GM12878 (cell line): ENCODE data around the gene TMEM121B. TPM values are rescaled to one million over a fixed set of nuclear protein-coding genes. Genes with fewer than 3 reads are reported as not detected.
A peak's percentile ranks its signal among the peaks of the same experiment; 100 is the strongest.

Experiments used
- ATAC-seq: fragments of 200-7000 bp; cut with Tn5 transposase; 3 replicates; pipeline ENCODE4 v1.9.1; 2020; ENCODE audit warnings: mild to moderate bottlenecking, moderate library complexity
- BruUV-seq: library from RNA; stranded (reverse); fragments of 400-500 nt; replicated peaks from 2 replicates; lab custom pipeline; 2021; lab: Mats Ljungman, UMichigan
- CTCF ChIA-PET: fragments of 300-600 bp; sonication (Branson Sonifier 250); formaldehyde crosslinking; extraction: SDS; loops from one replicate; lab custom pipeline; 2021; ENCODE audit warnings: inconsistent platforms; lab: Yijun Ruan, JAX
- POLR2A ChIA-PET: fragments of 350-600 bp; formaldehyde crosslinking; extraction: SDS; loops from one replicate; lab custom pipeline; 2021; ENCODE audit warnings: inconsistent platforms; lab: Charles Lee
- RAD21 ChIA-PET: fragments of 300-600 bp; sonication (Branson Sonifier 250); formaldehyde crosslinking; loops from one replicate; lab custom pipeline; 2023; ENCODE audit warnings: antibody characterized with exemption; ENCODE audit not compliant: unreplicated experiment; lab: Charles Lee
- SMC1A ChIA-PET: fragments of 300-600 bp; sonication (Branson Sonifier 250); formaldehyde crosslinking; loops from one replicate; lab custom pipeline; 2023; ENCODE audit not compliant: unreplicated experiment, uncharacterized antibody; lab: Charles Lee
- DNase-seq: peaks from one replicate; pipeline ENCODE4 v3.0.0-alpha.2; 2011; ENCODE audit warnings: low read depth, low spot score
- FAIRE-seq: peaks from 3 replicates; lab custom pipeline; 2011; peaks lifted over from hg19 to GRCh38; lab: Jason Lieb, UNC
- H2AFZ ChIP-seq: 2 replicates; pipeline ENCODE4 v1.6.0; 2011; ENCODE audit warnings: low read depth, low read length, control low read depth; ENCODE audit not compliant: control insufficient read depth
- H3K27ac ChIP-seq: 2 replicates; pipeline ENCODE4 v1.5.1; 2011; ENCODE audit warnings: control low read depth; ENCODE audit not compliant: control insufficient read depth, insufficient read depth
- H3K27me3 ChIP-seq, 2 experiments: replicated peaks in 1 of 2; 2 replicates each; pipeline versions ENCODE4 v1.6.0 to v1.6.1; 2011; ENCODE audit warnings: low read length in 1 of 2; ENCODE audit not compliant: control insufficient read depth in 2 of 2, insufficient read depth in 2 of 2
- H3K36me3 ChIP-seq, 2 experiments: 2 replicates each; pipeline ENCODE4 v1.5.1; 2011; ENCODE audit warnings: low read length in 1 of 2; ENCODE audit not compliant: control insufficient read depth in 2 of 2, insufficient read depth in 2 of 2
- H3K4me1 ChIP-seq: 2 replicates; pipeline ENCODE4 v1.6.1; 2011; ENCODE audit warnings: mild to moderate bottlenecking, low read length, moderate library complexity, mixed read lengths; ENCODE audit not compliant: control insufficient read depth, insufficient read depth
- H3K4me2 ChIP-seq: 2 replicates; pipeline ENCODE4 v1.6.0; 2011; ENCODE audit warnings: control low read depth; ENCODE audit not compliant: control insufficient read depth, insufficient read depth
- H3K4me3 ChIP-seq: fragments of 200-600 bp; sonication (generic); 2 replicates; pipeline ENCODE4 v1.5.1; 2016
- H3K79me2 ChIP-seq: 2 replicates; pipeline ENCODE4 v1.6.0; 2011; ENCODE audit warnings: low read length; ENCODE audit not compliant: control insufficient read depth, insufficient read depth
- H3K9ac ChIP-seq: 2 replicates; pipeline ENCODE4 v1.8.0; 2011; ENCODE audit warnings: low read length, control low read depth, mixed read lengths; ENCODE audit not compliant: control insufficient read depth, insufficient read depth
- H3K9me3 ChIP-seq: replicated peaks from 3 replicates; pipeline ENCODE4 v1.5.1; 2011; ENCODE audit warnings: mild to moderate bottlenecking, low read length; ENCODE audit not compliant: control insufficient read depth, insufficient read depth
- H4K20me1 ChIP-seq: 2 replicates; pipeline ENCODE4 v1.6.0; 2011; ENCODE audit not compliant: control insufficient read depth, insufficient read depth
- BHLHE40 ChIP-seq, 2 experiments: fragments of 450-650 bp in 1 of 2; IDR thresholded peaks; 2 replicates each; pipeline ENCODE4 v1.6.1; 2011 to 2017; ENCODE audit warnings: low read depth in 2 of 2, borderline replicate concordance in 1 of 2, improper control_type of control experiment in 1 of 2, low read length in 1 of 2, mild to moderate bottlenecking in 1 of 2
- CEBPB ChIP-seq, 2 experiments: fragments of 150-350 bp in 1 of 2; IDR thresholded peaks; 2 replicates each; pipeline ENCODE4 v1.6.1; 2012 to 2014; ENCODE audit warnings: low read depth in 2 of 2, low read length in 2 of 2, borderline replicate concordance in 1 of 2, inconsistent platforms in 1 of 2
- EZH2 ChIP-seq: IDR thresholded peaks from 2 replicates; pipeline ENCODE4 v1.6.1; 2012; ENCODE audit warnings: low read depth, mild to moderate bottlenecking, control low read depth, inconsistent platforms, low read length, borderline replicate concordance; ENCODE audit not compliant: control insufficient read depth
- FOXK2 ChIP-seq: fragments of 450-650 bp; IDR thresholded peaks from 2 replicates; pipeline ENCODE4 v1.6.1; 2017; ENCODE audit warnings: mild to moderate bottlenecking, moderate library complexity
- IRF4 ChIP-seq: IDR thresholded peaks from 2 replicates; pipeline ENCODE4 v1.6.1; 2011; ENCODE audit warnings: low read depth, low read length
- LARP7 ChIP-seq: fragments of 450-650 bp; IDR thresholded peaks from 2 replicates; pipeline ENCODE4 v1.6.1; 2017; ENCODE audit warnings: mild to moderate bottlenecking
- MTA3 ChIP-seq: IDR thresholded peaks from 2 replicates; pipeline ENCODE4 v1.6.1; 2012; ENCODE audit warnings: low read length, inconsistent platforms, borderline replicate concordance
- NFYA ChIP-seq: IDR thresholded peaks from 2 replicates; pipeline ENCODE4 v1.6.1; 2011; ENCODE audit warnings: low read depth, mild to moderate bottlenecking, low read length, improper control_type of control experiment, borderline replicate concordance
- POLR2AphosphoS5 ChIP-seq: IDR thresholded peaks from 2 replicates; pipeline ENCODE4 v1.6.1; 2011; ENCODE audit warnings: mild to moderate bottlenecking, low read length, inconsistent platforms
- TCF12 ChIP-seq: IDR thresholded peaks from 2 replicates; pipeline ENCODE4 v1.6.1; 2011; ENCODE audit warnings: low read depth, mild to moderate bottlenecking, low read length
- YY1 ChIP-seq: IDR thresholded peaks from 2 replicates; pipeline ENCODE4 v1.6.1; 2011; ENCODE audit warnings: low read depth, mild to moderate bottlenecking, low read length
- WGBS: methylation state at CpG from one replicate; pipeline ENCODE4 v1.1.6; 2016; ENCODE audit warnings: low lambda C conversion rate; ENCODE audit not compliant: insufficient replicate concordance, insufficient coverage; ENCODE audit errors: missing lambda C conversion rate; 5-methylcytosine and 5-hydroxymethylcytosine counted together
- in situ Hi-C: fragments of 300-500 bp; cut with MboI; formaldehyde crosslinking; loops from 9 replicates; pipeline ENCODE4 v1.14.3; 2018; ENCODE audit warnings: mixed read lengths
- intact Hi-C: fragments of 100-400 bp; cut with micrococcal nuclease; formaldehyde crosslinking; loops from one replicate; pipeline ENCODE4 v1.14.2; 2022; ENCODE audit not compliant: unreplicated experiment
- polyA plus RNA-seq, 11 experiments: library from polyadenylated mRNA; depleted of rRNA in 4 of 11; unstranded in 6 of 11; stranded (reverse) in 5 of 11; fragments of >200 nt; fragmentation: Nextera tagmentation in 4 of 11; fragmentation: Illumina TruSeq in 1 of 11; extraction: Ambion mirVana in 4 of 11; extraction: Trizol in 1 of 11; gene quantifications; 1 replicate in 1 of 11; 2 replicates in 10 of 11; pipeline versions ENCODE4 v1.2.1 to v1.2.3, GENCODE V29; 2011 to 2016; ENCODE audit warnings: inconsistent platforms in 2 of 11, missing spikeins in 2 of 11, low read depth in 1 of 11
- total RNA-seq, 4 experiments: library from RNA; depleted of rRNA in 3 of 4; stranded (reverse); fragments of >200 nt in 3 of 4; fragmentation: Illumina TruSeq in 1 of 4; extraction: Trizol in 1 of 4; gene quantifications; 2 replicates each; pipeline versions ENCODE4 v1.2.1 to v1.2.3, GENCODE V29; 2013 to 2021

TMEM121B gene
- total and polyA plus RNA-seq, 10 of the 15 experiments (the other 5 are each of a cell fraction or from before 2014, with no cell fraction given): 0.02 to 0.10 (median 0.06) TPM; not detected in 5

- TF ChIP-seq MTA3: 0 out of 2 replicates have a peak, but pooled peaks have one; percentile 38
- TF ChIP-seq IRF4: 0 out of 2 replicates have a peak, but pooled peaks have one; percentile 24
- TF ChIP-seq FOXK2: no peak
- TF ChIP-seq TCF12: peak; percentile 85
- 0 out of 4 replicates have a peak, but pooled peaks have one; percentile 5 to 39 for TF ChIP-seq BHLHE40 (IDR thresholded peaks at IDR 0.05; ENCODE audit: borderline replicate concordance in 1 of 2, low read depth in 2 of 2, low read length in 1 of 2)
- no peak for TF ChIP-seq NFYA
- TF ChIP-seq EZH2: no peak
- TF ChIP-seq YY1: no peak
Observed at GRCh38 chr22:17087498-17088131, 33.5 kb downstream of the TMEM121B start (continued).

GRCh38 chr22:17086788-17087497 is 34.2 kb downstream of the TMEM121B start:
- RAD21 ChIA-PET: no interaction called here
- peak; percentile 90 for FAIRE-seq
- Histone ChIP-seq H4K20me1 (no peaks in the 10 kb centered on the region), H3K27me3 (no peaks in the 10 kb centered on the region), H3K36me3 (no peaks in the 10 kb centered on the region), H3K4me1 (peaks cover 19% of the 10 kb centered on the region), H3K4me3 (peak overlapping the region; percentile 84; the same call in 1 of the 2 replicates), H3K9me3 (no peaks in the 10 kb centered on the region), H3K9ac (no peak overlapping the region; the same call in 1 of the 2 replicates), H3K27ac (0 out of 2 replicates have a peak overlapping the region, but pooled peaks have one; percentile 31), H2AFZ (no peak overlapping the region), H3K4me2 (peak overlapping the region; percentile 70), H3K79me2 (peaks cover 10% of the 10 kb centered on the region)
- ATAC-seq: no peak
- TF ChIP-seq CEBPB (IDR thresholded peaks at IDR 0.05; ENCODE audit: borderline replicate concordance in 1 of 2, low read depth in 2 of 2, low read length in 2 of 2): no peak
- no peak for TF ChIP-seq LARP7
- 0 out of 2 replicates have a peak, but pooled peaks have one; percentile 9 for TF ChIP-seq POLR2AphosphoS5
- no TSS peak for BruUV-seq
- no peak for DNase-seq
- WGBS: 80% methylated on average over 10 of the region's 10 CpGs
- SMC1A ChIA-PET: interaction anchor here (1.0 to 3.0 kb wide), 3 partner anchors 10 to 13 kb away, joined by 3 to 7 read pairs (median 3); no protein-coding TSS in a partner anchor
- in situ Hi-C loops: no loop called here
- CTCF ChIA-PET: interaction anchor here (1.9 to 2.0 kb wide), 2 partner anchors 85 to 415 kb away, joined by 7 to 9 read pairs; no protein-coding TSS in a partner anchor
- POLR2A ChIA-PET: no interaction called here
- intact Hi-C loops: loop anchor here (1.0 to 10.0 kb wide), 2 partner anchors 72 to 282 kb away; partner anchors contain the start of gene HDHD5
